Gastroesophageal sphincter (tissue), 4 donors: ENCODE results near the gene ST3GAL5. TPM values are rescaled to one million over a fixed set of nuclear protein-coding genes. Genes with fewer than 3 reads are reported as not detected.
A peak's percentile ranks its signal among the peaks of the same experiment; 100 is the strongest.

Source experiments
- ATAC-seq: fragments of 150-250 bp; one replicate; pipeline ENCODE4 v1.9.1; 2016; ENCODE audit warnings: mild to moderate bottlenecking, moderate library complexity
- H3K27ac ChIP-seq, 4 donors: fragments of 200-600 bp; sonication (generic) in 3 of 4; 1 replicate in 3 of 4; 2 replicates in 1 of 4; pipeline ENCODE4 v1.5.1; 2016 to 2019
- H3K27me3 ChIP-seq: fragments of 200-600 bp; sonication (generic); one replicate; pipeline ENCODE4 v1.5.1; 2019
- H3K36me3 ChIP-seq, 2 donors: fragments of 200-600 bp; sonication (generic); one replicate each; pipeline ENCODE4 v1.5.1; 2019; ENCODE audit warnings: control low read depth in 1 of 2
- H3K4me1 ChIP-seq, 3 donors: fragments of 200-600 bp; sonication (generic); 1 replicate in 2 of 3; 2 replicates in 1 of 3; pipeline ENCODE4 v1.5.1; 2016 to 2019; ENCODE audit warnings: control low read depth in 2 of 3
- H3K4me3 ChIP-seq, 2 donors: fragments of 200-600 bp; sonication (generic); one replicate each; pipeline ENCODE4 v1.5.1; 2019; ENCODE audit warnings: mild to moderate bottlenecking in 1 of 2, moderate library complexity in 1 of 2
- H3K9me3 ChIP-seq, 3 donors: fragments of 200-600 bp; sonication (generic); one replicate each; pipeline ENCODE4 v1.5.1; 2017 to 2019; ENCODE audit warnings: control low read depth in 2 of 3
- EP300 ChIP-seq: sonication (generic); formaldehyde crosslinking; IDR thresholded peaks from one replicate; pipeline ENCODE4 v1.6.1; 2017; ENCODE audit warnings: antibody characterized with exemption, mild to moderate bottlenecking
- POLR2A ChIP-seq, 2 donors: fragments of 450-650 bp; IDR thresholded peaks; one replicate each; pipeline ENCODE4 v1.6.1; 2017; ENCODE audit warnings: antibody characterized with exemption in 2 of 2, mild to moderate bottlenecking in 2 of 2, moderate library complexity in 1 of 2
- POLR2AphosphoS5 ChIP-seq: sonication (generic); formaldehyde crosslinking; IDR thresholded peaks from one replicate; pipeline ENCODE4 v1.6.1; 2017; ENCODE audit warnings: antibody characterized with exemption
- WGBS, 2 donors: methylation state at CpG; one replicate each; pipeline ENCODE4 v1.1.5; 2018; ENCODE audit warnings: low coverage in 1 of 2; 5-methylcytosine and 5-hydroxymethylcytosine counted together
- total RNA-seq, 4 donors: library from RNA; depleted of rRNA; stranded (reverse); fragments of >200 nt; gene quantifications; one replicate each; pipeline ENCODE4 v1.1.0, GENCODE V29; 2016
- TF ChIP-seq, protein P1 (sequence below), 4 experiments: fragments of 200-600 bp in 2 of 4; fragments of 450-650 bp in 2 of 4; sonication (generic) in 1 of 4; IDR thresholded peaks; one replicate each; pipeline ENCODE4 v1.5.1; 2017 to 2019; ENCODE audit warnings: antibody characterized with exemption in 4 of 4, mild to moderate bottlenecking in 2 of 4, moderate library complexity in 2 of 4

The ST3GAL5 gene
- total RNA-seq, 4 donors from 2014 or later, result 15.2 to 55.9 (median 22.7) TPM

- H3K36me3 ChIP-seq, result no peaks in the 10 kb centered on the region
- TF ChIP-seq EP300 (no peak), POLR2AphosphoS5 (no peak), POLR2A (IDR thresholded peaks at IDR 0.05) (no peak)
- TF ChIP-seq, protein P1, sequence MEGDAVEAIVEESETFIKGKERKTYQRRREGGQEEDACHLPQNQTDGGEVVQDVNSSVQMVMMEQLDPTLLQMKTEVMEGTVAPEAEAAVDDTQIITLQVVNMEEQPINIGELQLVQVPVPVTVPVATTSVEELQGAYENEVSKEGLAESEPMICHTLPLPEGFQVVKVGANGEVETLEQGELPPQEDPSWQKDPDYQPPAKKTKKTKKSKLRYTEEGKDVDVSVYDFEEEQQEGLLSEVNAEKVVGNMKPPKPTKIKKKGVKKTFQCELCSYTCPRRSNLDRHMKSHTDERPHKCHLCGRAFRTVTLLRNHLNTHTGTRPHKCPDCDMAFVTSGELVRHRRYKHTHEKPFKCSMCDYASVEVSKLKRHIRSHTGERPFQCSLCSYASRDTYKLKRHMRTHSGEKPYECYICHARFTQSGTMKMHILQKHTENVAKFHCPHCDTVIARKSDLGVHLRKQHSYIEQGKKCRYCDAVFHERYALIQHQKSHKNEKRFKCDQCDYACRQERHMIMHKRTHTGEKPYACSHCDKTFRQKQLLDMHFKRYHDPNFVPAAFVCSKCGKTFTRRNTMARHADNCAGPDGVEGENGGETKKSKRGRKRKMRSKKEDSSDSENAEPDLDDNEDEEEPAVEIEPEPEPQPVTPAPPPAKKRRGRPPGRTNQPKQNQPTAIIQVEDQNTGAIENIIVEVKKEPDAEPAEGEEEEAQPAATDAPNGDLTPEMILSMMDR (IDR thresholded peaks at IDR 0.05), result no peak
- no peaks in the 10 kb centered on the region for H3K27me3 ChIP-seq
- WGBS, 2 donors, result 40 to 87% methylated on average over 1 to 2 of the region's 19 CpGs
- H3K4me3 ChIP-seq, result no peak overlapping the region
- no peaks in the 10 kb centered on the region for H3K9me3 ChIP-seq
- ATAC-seq, result no peak
- H3K27ac ChIP-seq, result peak overlapping the region in 1 of 4 donors; percentile 51
- H3K4me1 ChIP-seq, result peaks cover 0 to 24% (median 10%) of the 10 kb centered on the region in 3 donors
Observed at GRCh38 chr2:85929096-85930050, 40.6 kb upstream of the ST3GAL5 start.

DNA sequence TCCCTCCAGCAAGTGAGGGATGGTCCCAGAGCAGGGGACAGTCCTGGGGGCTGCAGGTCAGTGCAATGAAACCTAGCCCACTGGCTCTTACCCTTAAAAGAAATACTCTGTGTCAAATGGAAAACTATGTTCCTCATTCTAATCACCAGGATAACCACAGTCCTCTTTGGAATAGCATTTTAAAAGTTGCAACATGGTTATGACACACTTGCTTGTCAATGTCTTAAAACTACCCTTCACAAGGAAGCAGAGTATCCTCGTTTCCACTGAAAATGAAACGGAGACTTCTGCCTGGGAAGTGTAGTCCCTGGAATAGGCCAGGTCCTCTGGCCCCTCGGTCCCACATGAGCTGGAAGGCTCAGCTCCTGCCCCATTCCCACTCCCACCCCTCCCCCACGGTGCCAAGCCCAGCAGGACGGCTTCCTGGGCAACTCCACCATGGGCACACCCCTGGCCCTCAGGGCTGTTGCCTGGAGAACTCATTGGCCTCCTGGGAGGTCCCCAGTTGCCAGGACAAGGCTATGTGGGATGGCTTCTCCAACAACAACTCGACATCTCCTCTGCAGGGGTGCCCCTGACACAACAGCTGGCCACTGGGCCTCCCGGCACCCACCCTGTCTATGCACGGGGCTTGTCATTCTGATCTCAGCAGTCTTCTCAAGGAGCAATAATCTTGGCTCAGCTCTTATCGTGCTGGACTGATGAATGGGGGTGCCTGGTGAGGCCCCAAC is 38.3 kb upstream of the ST3GAL5 start:
- H3K27me3 ChIP-seq, result no peaks in the 10 kb centered on the region
- whole genome bisulfite sequencing, 2 donors, result 80 to 100% methylated on average over 1 to 2 of the region's 9 CpGs
- TF ChIP-seq EP300, result no peak
- TF ChIP-seq POLR2AphosphoS5, result no peak
- TF ChIP-seq, protein P1 (IDR thresholded peaks at IDR 0.05), result no peak
- no peak for TF ChIP-seq POLR2A (IDR thresholded peaks at IDR 0.05)
- H3K4me1 ChIP-seq, result peaks cover 0 to 45% (median 14%) of the 10 kb centered on the region in 3 donors
- H3K27ac ChIP-seq, result no peak overlapping the region
- H3K9me3 ChIP-seq, result no peaks in the 10 kb centered on the region
- H3K36me3 ChIP-seq, result no peaks in the 10 kb centered on the region
- ATAC-seq, result no peak
- H3K4me3 ChIP-seq, result no peak overlapping the region

- Histone ChIP-seq H3K36me3 (no peaks in the 10 kb centered on the region), H3K9me3 (no peaks in the 10 kb centered on the region), H3K27ac (no peak overlapping the region), H3K27me3 (no peaks in the 10 kb centered on the region), H3K4me3 (no peak overlapping the region), H3K4me1 (peaks cover 0 to 51% (median 17%) of the 10 kb centered on the region in 3 donors)
- TF ChIP-seq EP300 (no peak), POLR2A (IDR thresholded peaks at IDR 0.05) (no peak), POLR2AphosphoS5 (no peak)
- TF ChIP-seq, protein P1 (IDR thresholded peaks at IDR 0.05), result no peak
- no peak for ATAC-seq
- 69 to 78% methylated on average over 4 of the region's 5 CpGs for WGBS, 2 donors
Observed at GRCh38 chr2:85926526-85926925, 37.7 kb upstream of the ST3GAL5 start.

DNA sequence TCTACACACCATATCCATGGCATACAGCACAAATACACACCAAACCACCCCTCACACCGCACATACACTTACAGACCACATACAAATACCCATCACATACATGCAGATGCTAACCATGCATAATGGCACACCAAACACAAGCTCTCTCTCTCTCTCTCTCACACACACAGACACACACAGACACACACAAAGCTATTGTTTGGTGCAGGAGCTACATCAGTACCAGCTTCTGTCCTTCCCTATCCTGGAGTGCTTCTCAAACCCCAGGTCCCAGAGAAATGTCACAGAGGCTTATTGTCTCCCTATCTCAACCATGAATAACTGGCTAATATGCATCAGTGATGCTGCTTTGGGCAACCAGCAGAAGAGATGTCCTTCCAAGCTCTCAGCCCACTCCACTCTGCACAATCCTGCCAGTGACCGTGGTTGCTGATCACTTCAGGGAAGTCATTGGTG is 36.5 kb upstream of the ST3GAL5 start:
- Histone ChIP-seq H3K27me3 (no peaks in the 10 kb centered on the region), H3K9me3 (no peaks in the 10 kb centered on the region), H3K27ac (peak overlapping the region in 3 of 4 donors; percentile 72 to 74 (median 74)), H3K4me1 (peaks cover 0 to 60% (median 25%) of the 10 kb centered on the region in 3 donors), H3K36me3 (no peaks in the 10 kb centered on the region), H3K4me3 (no peak overlapping the region)
- TF ChIP-seq EP300 (no peak), POLR2A (IDR thresholded peaks at IDR 0.05) (no peak), POLR2AphosphoS5 (no peak)
- TF ChIP-seq, protein P1 (IDR thresholded peaks at IDR 0.05), result no peak
- ATAC-seq, result no peak
- 92 to 100% methylated on average over 1 to 2 of the region's 2 CpGs for WGBS, 2 donors
